HL-60/S4 (cell line): Measurements from ENCODE around the gene SLC35B1.

ENCODE experiments used
- in situ Hi-C: fragments of 300-500 bp; cut with MboI; formaldehyde crosslinking; loops from 2 replicates; pipeline ENCODE4 v1.14.3; 2022; ENCODE audit warnings: low sequenced_read_pairs

Gene SLC35B1, protein sequence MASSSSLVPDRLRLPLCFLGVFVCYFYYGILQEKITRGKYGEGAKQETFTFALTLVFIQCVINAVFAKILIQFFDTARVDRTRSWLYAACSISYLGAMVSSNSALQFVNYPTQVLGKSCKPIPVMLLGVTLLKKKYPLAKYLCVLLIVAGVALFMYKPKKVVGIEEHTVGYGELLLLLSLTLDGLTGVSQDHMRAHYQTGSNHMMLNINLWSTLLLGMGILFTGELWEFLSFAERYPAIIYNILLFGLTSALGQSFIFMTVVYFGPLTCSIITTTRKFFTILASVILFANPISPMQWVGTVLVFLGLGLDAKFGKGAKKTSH

DNA sequence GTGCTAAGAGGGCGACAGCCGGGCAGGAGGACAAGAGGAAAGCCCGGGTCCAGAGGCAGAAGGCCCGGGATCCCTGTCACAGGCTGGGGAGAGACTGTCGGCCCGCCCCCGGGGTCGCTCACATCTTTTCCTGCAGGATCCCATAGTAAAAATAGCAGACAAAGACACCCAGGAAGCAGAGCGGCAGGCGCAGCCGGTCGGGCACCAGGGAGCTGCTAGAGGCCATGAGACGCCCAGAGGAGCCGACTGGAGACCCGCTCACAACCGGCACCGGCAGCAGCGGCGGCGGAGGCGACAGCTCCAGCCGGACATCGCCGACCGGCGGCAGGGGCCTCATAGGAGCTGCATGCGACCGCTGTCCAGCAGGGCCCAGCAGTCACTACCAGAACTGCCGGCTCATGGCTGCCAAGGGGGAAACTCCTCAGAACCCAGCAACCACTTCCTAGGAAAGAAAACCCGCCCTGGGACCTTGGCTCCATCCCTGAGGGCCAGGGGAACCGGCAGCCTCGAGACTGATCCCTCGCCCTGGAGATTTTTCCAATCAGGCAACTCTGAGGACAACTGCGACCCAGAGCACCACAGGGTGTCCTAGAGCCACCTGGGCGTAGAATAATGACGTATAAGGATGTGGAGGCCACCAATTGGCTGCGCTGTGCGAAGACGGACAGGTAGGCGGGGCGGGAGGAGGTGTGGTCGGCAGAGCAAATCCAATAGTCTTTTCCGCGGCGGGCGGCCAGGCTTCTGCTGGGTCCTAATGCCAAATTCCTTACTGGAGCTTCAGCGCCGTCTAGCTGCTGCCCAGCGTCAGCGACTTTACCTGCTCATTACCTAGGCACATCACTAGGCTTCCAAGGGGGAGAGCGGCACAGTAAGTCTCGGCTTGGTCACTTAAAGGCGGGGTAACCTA is at the start of gene SLC35B1:
TSS of gene SLC35B1 (minus strand) at position 357 of the 907 bp plus-strand sequence. CDS start at position 226, 131 bp downstream.
- in situ Hi-C loops = loop anchor here (10.0 kb wide), 1 partner anchor 137 kb away; the partner anchor contains the start of gene TAC4

DNA sequence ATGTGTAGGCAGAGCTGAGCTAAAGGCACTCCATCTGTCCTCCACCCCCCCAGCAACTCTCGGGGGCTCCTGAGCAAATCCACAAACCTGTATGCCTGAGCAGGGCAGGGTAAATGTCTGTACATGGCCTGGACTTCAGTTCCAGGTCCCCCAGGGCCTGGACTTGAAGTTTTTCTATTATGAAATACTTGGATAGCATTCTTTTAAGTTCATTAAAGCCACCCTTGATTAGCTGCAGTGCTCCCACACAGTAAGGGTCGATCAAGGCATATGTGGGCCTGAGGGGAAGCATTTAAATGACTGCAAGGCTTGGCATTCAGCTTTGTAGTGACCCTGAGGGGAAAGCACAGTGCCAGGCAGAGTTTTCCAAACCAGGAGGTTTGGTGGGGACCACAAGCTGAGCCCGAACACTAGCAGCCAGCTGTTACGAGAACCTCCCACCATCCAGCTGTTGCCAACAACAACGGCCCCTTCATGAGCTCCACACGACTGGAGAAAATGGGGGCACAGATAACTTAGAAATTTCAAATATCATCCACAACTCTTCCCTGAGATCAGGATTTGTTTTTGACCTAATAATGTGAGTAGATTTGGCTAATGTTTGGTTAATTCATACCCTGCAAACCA is 49.5 kb upstream of the SLC35B1 start:
- in situ Hi-C loops = no loop called here

DNA sequence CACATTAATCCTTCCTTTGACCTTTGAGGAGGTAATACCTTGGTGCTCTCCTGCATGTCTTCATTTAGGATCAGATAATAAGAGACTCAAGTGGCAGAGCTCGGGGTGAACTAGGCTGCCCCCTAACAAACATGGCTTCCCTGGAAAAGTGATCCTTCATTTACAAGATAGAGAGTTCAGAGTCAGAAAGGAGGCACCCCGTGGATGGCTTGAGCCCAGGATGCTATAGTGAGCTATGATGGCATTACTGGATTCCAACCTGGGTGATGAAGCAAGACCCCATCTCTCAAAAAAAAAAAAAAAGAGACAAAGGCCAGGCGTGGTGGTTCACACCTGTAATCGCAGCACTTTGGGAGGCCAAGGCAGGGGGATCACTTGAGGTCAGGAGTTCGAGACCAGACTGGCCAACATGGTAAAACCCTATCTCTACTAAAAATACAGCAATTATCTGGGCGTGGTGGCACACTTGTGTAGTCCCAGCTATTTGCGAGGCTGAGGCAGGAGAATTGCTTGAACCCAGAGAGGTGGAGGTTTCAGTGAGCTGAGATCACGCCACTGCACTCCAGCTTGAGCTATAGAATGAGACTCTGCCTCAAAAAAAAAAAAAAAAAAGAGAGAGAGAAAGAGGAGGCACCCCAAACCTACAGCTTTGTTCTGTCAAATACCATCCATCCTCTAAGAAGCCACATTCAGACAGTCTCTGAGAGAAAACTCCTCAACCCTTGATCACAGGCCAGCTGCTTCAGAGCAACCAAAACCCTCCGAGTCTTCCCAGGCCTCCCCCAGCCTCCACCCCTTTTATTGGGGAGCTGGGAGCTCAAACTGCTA is 48.8 kb upstream of the SLC35B1 start:
- in situ Hi-C loops = no loop called here

DNA sequence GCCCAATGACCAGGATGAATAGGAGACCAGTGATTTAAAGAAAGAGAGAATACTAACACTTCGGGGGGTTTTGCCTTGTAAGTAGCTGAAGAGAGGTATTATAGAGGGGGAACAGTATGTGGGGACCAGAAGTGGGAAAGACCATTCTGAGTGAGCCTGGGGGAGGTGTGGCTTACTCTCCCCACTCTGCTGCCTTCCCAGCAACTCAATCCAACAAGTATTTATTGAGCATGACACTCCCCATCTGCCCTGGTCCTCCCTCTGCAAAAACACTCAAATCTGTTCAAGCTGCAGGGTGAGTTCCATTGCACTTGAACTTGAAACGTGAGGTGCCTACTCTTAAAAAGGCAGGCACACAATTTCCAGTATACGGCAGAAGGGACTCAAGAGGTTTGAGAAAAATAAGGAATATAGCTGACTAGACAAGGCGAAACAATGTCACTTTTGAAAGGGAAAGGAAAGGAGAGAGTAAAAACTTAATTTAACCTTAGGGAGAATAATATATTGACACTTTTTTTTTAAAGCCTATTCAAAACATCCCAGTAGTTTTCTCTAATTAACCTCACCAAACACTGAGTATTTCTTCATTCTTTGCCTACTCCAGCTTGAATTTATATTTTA is 48.0 kb upstream of the SLC35B1 start:
- in situ Hi-C loops = no loop called here

DNA sequence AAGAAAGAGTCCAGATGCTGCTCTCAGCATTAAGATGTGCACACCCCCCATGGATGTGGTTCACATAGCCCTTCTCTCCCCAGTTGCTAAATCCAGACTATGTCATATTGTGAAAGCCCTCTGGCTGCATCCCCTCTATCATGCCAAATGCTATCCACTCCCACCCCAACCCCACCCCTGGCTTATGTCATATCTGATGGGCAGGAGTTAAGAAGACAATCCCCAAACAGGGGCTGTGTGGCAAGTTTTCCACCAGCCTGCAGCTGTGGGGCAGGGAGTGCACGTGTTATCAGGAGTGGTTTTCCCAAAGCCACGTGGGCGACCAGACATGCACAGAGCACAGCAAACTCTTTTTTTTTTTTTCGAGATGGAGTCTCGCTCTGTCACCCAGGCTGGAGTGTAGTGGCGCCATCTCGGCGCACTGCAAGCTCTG is 46.2 kb upstream of the SLC35B1 start:
- in situ Hi-C loops = no loop called here

DNA sequence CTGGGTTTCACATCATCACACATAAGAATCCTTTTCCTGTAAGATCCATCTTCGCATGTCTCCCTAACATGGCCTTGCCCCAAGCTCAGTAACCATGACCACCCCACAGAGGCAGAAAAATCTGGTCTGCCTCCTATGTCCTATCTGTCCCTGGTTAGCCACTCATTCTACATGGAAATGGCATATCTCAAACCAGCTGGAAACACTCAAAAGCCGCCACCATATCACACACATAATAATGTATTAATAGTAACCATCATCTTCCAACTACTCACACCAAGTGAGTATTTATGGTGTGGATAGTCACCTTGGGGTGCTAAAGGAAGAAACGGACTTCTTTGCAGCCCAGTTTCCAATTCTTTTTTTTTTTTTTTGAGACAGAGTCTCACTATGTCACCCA is 44.7 kb upstream of the SLC35B1 start:
- in situ Hi-C loops = no loop called here

DNA sequence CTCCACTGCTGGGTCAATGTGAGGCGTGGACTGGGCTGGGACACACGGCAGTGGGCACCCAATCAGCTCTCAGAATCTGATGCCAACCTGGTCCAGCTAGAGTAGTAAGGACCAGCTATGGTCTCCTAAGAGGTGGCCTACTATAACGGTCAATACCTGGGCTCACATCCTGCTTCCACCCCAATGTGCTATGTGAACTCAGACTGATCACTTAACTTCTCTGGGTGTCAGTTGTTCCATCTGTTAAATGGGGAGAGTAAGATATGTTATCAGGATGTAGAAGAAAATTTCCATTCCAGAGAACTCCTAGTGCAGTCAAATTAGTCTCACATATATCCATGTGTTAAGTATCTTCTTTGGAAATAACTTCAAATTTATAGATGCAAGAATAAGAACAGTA is 42.0 kb upstream of the SLC35B1 start:
- in situ Hi-C loops = no loop called here

DNA sequence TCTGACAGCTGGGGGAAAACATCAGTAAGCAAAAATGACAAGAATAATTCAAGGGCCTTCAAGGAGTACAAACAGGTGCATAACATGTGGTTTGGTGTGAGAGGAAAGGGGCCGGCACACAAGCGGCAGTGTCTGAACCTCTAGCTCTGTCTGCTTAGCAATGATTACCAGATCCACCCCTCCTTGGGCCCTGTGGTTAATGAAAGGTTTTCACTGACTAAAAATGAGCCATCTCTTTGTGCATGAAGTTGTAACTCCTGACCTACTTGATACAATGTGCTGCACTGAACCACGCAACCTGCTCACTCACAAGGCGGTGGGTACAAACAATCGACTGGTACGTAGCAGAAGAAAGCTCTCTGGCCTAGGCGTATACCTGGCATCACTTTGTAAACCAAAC is 41.0 kb upstream of the SLC35B1 start:
- in situ Hi-C loops = no loop called here

DNA sequence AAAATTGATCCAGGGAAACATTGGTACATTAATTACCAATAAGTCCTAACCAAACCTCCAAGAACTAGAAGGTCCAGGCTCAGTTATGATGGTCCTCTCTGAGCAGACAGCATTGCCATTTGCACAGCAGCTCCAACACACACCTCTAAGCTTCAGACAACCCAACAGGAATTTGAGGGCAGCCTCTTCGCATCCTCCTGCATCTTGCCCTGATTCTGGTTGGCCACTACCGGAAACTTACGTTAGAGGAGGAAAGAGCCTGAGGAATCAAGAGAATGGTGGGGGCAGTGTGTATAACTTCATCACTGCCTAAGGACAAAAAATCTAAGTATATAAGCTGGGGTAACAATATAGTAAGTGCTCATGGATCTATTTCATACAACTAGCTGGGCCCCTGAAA is 40.5 kb upstream of the SLC35B1 start:
- in situ Hi-C loops = no loop called here

DNA sequence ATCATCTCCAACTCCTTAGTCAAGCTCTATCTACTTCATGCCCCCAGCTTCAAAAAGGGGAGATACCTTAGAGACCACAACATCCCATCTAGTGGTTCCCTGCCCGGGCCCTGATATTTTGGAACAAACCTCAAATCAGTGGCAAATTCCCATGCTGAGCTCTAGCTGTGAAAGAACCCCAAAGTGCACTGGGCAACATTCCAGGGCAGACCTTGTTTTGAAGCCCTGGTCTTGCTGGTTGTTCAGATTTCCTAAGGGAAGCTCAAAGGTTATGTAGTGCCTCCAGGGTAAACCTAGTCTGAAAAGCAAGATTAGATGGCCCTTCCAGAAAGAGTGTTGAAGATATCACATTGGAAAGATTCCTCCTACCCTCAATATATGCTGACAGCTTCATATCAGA is 39.9 kb upstream of the SLC35B1 start:
- in situ Hi-C loops = no loop called here

DNA sequence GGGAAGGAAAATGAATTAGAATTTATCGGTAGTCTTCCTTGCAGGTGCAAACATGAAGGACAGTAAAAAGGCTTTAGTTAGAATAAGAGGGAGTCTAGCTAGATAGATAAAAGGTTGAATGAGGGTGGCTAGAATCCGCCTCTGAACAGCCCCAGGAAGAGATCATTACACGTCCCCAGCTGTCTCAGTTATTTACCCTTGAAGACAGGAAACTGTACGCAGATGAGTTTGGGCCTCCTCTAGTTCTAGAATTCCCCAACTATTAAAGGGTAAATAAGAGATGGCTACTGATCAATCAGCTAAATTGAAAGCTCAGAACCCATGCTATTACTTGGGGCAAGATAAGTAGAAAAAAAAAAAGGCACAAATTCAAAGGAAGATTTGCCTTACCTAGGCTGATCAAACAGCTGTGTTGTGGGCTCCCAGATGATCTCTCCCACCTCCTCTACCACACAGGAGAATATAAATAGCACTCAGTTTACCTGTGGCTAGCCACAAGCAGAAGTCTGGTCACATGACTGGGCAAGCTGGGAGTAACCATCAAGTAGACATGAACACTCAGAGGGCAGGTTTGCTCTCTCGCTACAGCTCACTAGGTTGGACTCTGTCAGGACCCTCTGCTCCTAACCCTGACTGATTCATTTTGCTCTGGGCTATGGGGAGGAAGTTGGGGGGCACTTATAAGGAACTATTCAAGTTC is 39.2 kb upstream of the SLC35B1 start:
- in situ Hi-C loops = no loop called here

DNA sequence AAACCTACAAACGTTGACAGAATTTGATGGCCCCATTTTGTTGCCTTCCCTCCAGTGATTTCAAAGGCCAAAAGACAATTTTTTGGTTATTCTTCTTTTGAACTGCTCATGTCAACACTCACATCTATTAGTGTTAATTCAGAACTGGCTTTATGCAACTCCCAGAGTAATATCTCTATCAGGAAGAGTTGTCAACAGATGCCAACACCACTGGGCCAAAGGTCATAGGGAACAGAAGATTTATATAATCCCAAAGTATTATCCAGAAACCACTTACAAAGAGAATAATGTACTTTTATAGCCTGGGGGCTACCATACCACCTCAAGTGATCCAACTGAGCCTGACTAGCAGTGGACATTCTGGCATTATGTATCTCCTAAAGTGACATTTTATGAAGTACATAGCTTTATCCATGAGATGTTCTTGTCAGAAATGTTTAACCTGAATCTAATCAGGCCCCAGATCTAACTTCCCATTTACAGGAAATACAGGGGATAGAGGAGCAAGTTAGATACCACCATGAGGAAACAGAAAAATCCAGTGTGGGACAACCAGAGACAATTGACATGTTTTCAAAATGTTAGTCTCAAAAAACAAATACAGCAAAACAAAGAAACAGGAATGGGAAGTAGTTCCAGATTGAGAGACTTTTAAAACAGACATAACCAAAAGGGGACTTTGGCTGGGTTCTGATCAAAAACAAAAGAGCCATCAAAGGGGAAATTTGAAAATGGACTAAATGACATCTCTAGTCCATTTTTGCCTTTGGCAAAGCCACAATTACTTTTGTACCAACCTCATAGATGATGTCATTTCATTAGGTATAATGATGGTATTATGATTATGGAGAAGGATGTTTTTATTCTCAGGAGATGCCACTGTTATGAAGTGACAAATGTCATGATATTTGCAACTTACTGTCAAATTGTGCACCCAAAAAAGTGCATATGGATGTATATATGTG is 37.7 kb upstream of the SLC35B1 start:
- in situ Hi-C loops = no loop called here

DNA sequence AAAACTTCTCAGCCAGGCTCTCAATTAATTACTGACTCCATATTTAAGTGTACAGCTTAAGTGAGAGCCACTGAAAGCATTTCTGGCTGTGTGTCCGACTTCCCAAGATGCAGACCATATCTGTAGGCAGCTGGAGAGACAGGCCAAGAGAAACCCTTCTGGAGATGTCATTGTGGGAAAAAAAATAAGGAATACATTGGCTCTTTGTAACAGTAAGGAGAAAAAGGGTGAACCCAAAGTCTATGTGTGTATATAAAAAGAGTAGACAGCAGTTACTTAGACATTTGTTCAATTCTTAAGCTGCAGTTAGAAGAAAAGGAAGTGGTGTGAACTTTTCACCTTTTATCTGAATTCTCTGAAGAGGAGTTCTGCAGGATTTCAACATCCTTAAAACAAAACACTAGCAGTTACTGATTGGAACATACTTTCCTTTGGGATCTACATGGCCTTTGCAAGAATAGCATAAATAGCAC is 34.4 kb upstream of the SLC35B1 start:
- in situ Hi-C loops = no loop called here

DNA sequence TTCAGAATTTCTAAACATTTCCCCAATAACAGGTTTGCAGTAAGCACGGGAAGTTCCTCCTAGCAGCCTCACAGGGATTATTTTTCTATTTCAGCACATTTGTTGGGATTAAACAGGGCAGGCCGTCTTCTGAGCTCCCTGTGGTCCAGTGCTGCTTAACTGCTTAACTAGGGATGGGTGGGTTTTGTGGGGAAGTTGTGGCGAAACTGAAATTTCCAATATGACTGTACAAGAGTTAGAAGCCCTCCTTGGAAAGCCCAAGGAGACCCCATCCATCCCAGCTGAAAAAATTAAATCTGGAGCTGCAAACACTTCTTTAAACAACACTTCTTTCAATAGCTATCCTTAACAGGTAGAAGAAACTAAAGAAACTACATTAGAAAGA is 33.9 kb upstream of the SLC35B1 start:
- in situ Hi-C loops = no loop called here

DNA sequence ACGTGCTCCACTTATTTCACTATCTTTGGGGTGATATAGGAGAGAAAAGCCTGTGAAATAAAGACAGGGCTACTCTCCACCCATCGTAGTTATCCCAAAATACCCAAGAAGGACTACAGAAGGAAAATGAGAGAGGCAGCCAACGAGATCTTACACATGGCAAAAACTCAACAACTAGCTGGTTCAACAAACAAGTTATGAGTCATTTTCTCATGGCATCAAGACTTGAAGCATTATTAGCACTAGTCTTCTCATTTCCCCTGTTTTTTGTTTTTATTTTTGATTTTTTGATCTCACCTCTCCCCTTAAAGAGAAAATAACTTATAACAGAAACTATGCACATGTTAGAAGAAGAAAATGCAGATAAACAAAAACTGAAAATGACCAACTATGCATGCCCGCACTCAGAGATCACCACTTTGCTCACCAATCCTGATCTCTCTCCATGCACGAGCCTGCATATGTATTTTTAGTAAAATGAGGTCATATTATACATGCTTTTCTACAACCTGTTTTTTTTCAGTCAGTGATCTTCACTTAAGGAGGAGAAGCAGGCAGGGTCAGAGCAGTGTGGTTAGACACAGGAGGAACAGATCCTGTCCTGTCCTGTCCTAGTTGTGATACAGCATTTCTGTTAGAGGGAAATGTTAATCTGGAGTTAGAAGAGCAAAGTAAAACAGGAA is 33.4 kb upstream of the SLC35B1 start:
- in situ Hi-C loops = no loop called here

DNA sequence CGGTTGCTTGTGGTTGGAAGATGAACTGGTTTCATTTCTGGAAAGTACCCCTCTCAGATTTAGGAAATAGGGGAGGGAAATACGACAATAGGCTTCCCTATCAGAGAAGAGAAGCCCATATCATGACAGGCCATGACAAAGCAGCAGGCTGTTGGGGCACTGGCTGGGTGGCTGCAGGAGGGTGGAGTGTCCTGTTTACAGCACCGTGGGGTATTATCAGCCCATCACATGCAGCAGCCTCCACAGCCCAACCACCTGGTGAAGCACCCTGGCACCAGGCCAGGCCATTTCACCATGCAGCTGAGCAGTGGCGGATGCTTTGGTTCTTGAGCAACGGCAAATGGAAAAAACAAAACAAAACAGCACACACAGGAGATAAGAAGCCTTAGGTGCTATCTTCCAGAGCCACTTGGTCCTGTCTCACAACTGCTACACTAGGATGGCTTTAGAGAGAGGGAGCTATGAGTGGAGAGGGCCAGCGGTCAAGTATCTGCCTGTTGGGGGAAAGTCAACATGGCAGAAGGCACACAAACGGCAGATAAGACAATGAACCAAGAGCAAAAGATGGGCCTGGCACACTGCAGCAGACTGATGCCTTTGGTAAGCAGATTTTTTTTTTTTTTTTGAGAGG is 32.0 kb upstream of the SLC35B1 start:
- in situ Hi-C loops = no loop called here

DNA sequence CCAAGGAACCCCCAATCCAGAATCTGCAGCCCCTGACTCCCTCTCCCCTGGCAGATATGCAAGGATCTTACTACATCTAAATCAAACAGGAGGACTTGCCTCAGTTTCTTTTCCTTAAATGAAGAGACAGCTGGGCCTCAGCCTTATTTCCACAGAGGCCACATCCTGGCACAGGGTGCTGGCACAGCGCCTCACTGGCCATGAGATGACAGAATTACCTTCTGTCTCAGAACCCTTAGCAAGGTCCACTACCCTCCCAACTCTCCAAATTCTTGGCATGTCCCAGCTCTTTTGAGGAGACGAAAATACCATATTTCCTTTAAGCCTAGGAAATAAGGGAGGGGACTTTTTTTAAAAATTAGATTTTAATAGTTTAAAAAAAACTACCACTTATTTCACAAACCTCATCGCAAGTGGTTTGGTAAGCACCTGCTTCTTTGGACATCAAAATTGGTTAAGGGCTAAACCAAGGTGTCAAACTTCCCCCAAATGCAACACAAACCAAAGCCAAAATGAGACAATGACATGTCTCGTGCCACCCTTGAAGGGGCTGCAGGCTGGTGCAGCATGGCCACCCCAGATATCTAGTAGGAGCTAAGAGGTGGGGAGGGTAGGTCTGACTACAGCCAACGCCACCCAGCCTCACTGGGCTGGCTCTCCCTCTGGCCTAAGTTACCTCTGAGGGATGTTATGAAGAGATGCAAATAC is 30.8 kb upstream of the SLC35B1 start:
- in situ Hi-C loops = no loop called here
